GM23338 (cell line): ENCODE measurements around the gene NPNT. TPM values are rescaled to one million over a fixed set of nuclear protein-coding genes. Genes with fewer than 3 reads are reported as not detected.

Experiments used
- ATAC-seq: fragments of 200-7000 bp; cut with Tn5 transposase; 3 replicates; pipeline ENCODE4 v1.9.1; 2020
- DNase-seq: peaks from one replicate; pipeline ENCODE4 v3.0.0-alpha.2; 2015; ENCODE audit warnings: low spot score
- H2AFZ ChIP-seq: fragments of 200-600 bp; sonication (generic); 2 replicates; pipeline ENCODE4 v1.8.0; 2016; ENCODE audit warnings: antibody characterized with exemption, mild to moderate bottlenecking, moderate library complexity
- H3F3A ChIP-seq: fragments of 200-600 bp; sonication (generic); replicated peaks from 2 replicates; pipeline ENCODE4 v1.8.0; 2017; ENCODE audit warnings: antibody characterized with exemption, mixed run types, low read depth
- H3K27ac ChIP-seq: fragments of 200-600 bp; sonication (generic); 2 replicates; pipeline ENCODE4 v1.6.1; 2016; ENCODE audit warnings: low read depth
- H3K27me3 ChIP-seq: fragments of 200-600 bp; sonication (generic); 2 replicates; pipeline ENCODE4 v1.8.0; 2016; ENCODE audit warnings: mild to moderate bottlenecking, mixed run types, moderate library complexity; ENCODE audit not compliant: insufficient read depth
- H3K36me3 ChIP-seq: fragments of 200-600 bp; sonication (generic); 2 replicates; pipeline ENCODE4 v1.8.0; 2016; ENCODE audit warnings: mild to moderate bottlenecking; ENCODE audit not compliant: insufficient read depth
- H3K4me1 ChIP-seq: fragments of 200-600 bp; sonication (generic); 2 replicates; pipeline ENCODE4 v1.8.0; 2016; ENCODE audit warnings: mild to moderate bottlenecking, moderate library complexity; ENCODE audit not compliant: insufficient read depth
- H3K4me2 ChIP-seq: fragments of 200-600 bp; sonication (generic); 2 replicates; pipeline ENCODE4 v1.7.1; 2017; ENCODE audit warnings: mixed run types
- H3K4me3 ChIP-seq: fragments of 200-600 bp; sonication (generic); 2 replicates; pipeline ENCODE4 v1.6.1; 2016; ENCODE audit warnings: mixed run types
- H3K79me2 ChIP-seq: fragments of 200-600 bp; sonication (generic); replicated peaks from 2 replicates; pipeline ENCODE4 v1.8.0; 2017; ENCODE audit warnings: mild to moderate bottlenecking; ENCODE audit not compliant: insufficient read depth
- H3K9me2 ChIP-seq: fragments of 200-600 bp; sonication (generic); 2 replicates; pipeline ENCODE4 v1.8.0; 2017; ENCODE audit not compliant: insufficient read depth
- H4K20me1 ChIP-seq: fragments of 200-600 bp; sonication (generic); replicated peaks from 2 replicates; pipeline ENCODE4 v1.8.0; 2017; ENCODE audit warnings: mild to moderate bottlenecking; ENCODE audit not compliant: insufficient read depth
- H3K27ac Mint-ChIP-seq: 2 replicates; pipeline ENCODE4 v1.8.0; 2020; ENCODE audit warnings: inconsistent platforms, mild to moderate bottlenecking, moderate library complexity, mixed read lengths
- H3K27me3 Mint-ChIP-seq: 3 replicates; pipeline ENCODE4 v1.8.0; 2022; ENCODE audit warnings: low read depth, mild to moderate bottlenecking, moderate library complexity, mixed read lengths, inconsistent platforms; ENCODE audit not compliant: insufficient read depth, poor library complexity
- H3K36me3 Mint-ChIP-seq: 3 replicates; pipeline ENCODE4 v1.8.0; 2021; ENCODE audit warnings: low read depth, mild to moderate bottlenecking, inconsistent platforms, moderate library complexity, mixed read lengths
- H3K4me1 Mint-ChIP-seq: 3 replicates; pipeline ENCODE4 v1.8.0; 2020; ENCODE audit warnings: mild to moderate bottlenecking, inconsistent platforms, mixed read lengths
- H3K4me3 Mint-ChIP-seq: 3 replicates; pipeline ENCODE4 v1.8.0; 2021; ENCODE audit warnings: moderate library complexity, mild to moderate bottlenecking, inconsistent platforms, mixed read lengths
- H3K9me3 Mint-ChIP-seq: 3 replicates; pipeline ENCODE4 v1.8.0; 2020; ENCODE audit warnings: moderate library complexity, mild to moderate bottlenecking, inconsistent platforms, mixed read lengths
- CREB1 ChIP-seq: fragments of 250-450 bp; sonication (Bioruptor Pico); IDR thresholded peaks from 2 replicates; pipeline ENCODE4 v1.5.0; 2020; ENCODE audit warnings: low read depth, mild to moderate bottlenecking, moderate library complexity
- EZH2 ChIP-seq: fragments of 200-600 bp; sonication (generic); IDR thresholded peaks from one replicate; pipeline ENCODE4 v1.8.0; 2017; ENCODE audit warnings: antibody characterized with exemption, mild to moderate bottlenecking, low read depth; ENCODE audit not compliant: unreplicated experiment
- EZH2phosphoT487 ChIP-seq: fragments of 200-600 bp; sonication (generic); IDR thresholded peaks from one replicate; pipeline ENCODE4 v1.8.1; 2018; ENCODE audit warnings: antibody characterized with exemption; ENCODE audit not compliant: unreplicated experiment
- JUNB ChIP-seq: IDR thresholded peaks from one replicate; pipeline ENCODE4 v1.6.1; 2016; ENCODE audit warnings: antibody characterized with exemption; ENCODE audit not compliant: unreplicated experiment
- NANOG ChIP-seq: IDR thresholded peaks from 2 replicates; pipeline ENCODE4 v1.6.1; 2016; ENCODE audit warnings: antibody characterized with exemption, borderline replicate concordance
- POLR2AphosphoS5 ChIP-seq: IDR thresholded peaks from 2 replicates; pipeline ENCODE4 v1.6.1; 2016; ENCODE audit warnings: antibody characterized with exemption, low read depth
- STAT1 ChIP-seq: IDR thresholded peaks from one replicate; pipeline ENCODE4 v1.6.1; 2016; ENCODE audit warnings: antibody characterized with exemption; ENCODE audit not compliant: unreplicated experiment
- ZNF114 ChIP-seq: fragments of 250-450 bp; sonication (Bioruptor Pico); IDR thresholded peaks from 2 replicates; pipeline ENCODE4 v1.5.0; 2020; ENCODE audit warnings: mild to moderate bottlenecking, moderate library complexity
- ZNF331 ChIP-seq: fragments of 250-450 bp; sonication (Bioruptor Pico); IDR thresholded peaks from 2 replicates; pipeline ENCODE4 v1.5.0; 2020; ENCODE audit warnings: low read depth, mild to moderate bottlenecking, moderate library complexity
- polyA plus RNA-seq: library from polyadenylated mRNA; unstranded; fragments of >200 nt; fragmentation: Nextera tagmentation; extraction: Ambion mirVana; gene quantifications from 2 replicates; pipeline ENCODE4 v1.2.1, GENCODE V29; 2016
- total RNA-seq: library from RNA; depleted of rRNA; stranded (reverse); fragments of >200 nt; shearing (Covaris generic); gene quantifications from 2 replicates; pipeline ENCODE4 v1.2.3, GENCODE V29; 2014
- TF ChIP-seq, protein P1 (sequence below), 2 experiments: fragments of 200-600 bp in 1 of 2; sonication (generic) in 1 of 2; conservative IDR thresholded peaks; 2 replicates each; pipeline versions ENCODE4 v1.5.1 to v1.6.1; 2016 to 2017; ENCODE audit warnings: antibody characterized with exemption in 2 of 2, low read depth in 2 of 2, mild to moderate bottlenecking in 2 of 2, moderate library complexity in 1 of 2
- TF ChIP-seq, protein P2 (sequence below): fragments of 250-450 bp; sonication (Bioruptor Pico); IDR thresholded peaks from 2 replicates; pipeline ENCODE4 v1.5.0; 2020; ENCODE audit warnings: mild to moderate bottlenecking, moderate library complexity
- TF ChIP-seq, protein P3 (sequence below): IDR thresholded peaks from one replicate; pipeline ENCODE4 v1.6.1; 2018; ENCODE audit warnings: antibody characterized with exemption; ENCODE audit not compliant: unreplicated experiment
- TF ChIP-seq, protein P4 (sequence below): IDR thresholded peaks from 2 replicates; pipeline ENCODE4 v1.6.1; 2016; ENCODE audit warnings: antibody characterized with exemption

Gene NPNT
- total and polyA plus RNA-seq, 2 experiments from 2014 or later: 1.4 TPM

DNA sequence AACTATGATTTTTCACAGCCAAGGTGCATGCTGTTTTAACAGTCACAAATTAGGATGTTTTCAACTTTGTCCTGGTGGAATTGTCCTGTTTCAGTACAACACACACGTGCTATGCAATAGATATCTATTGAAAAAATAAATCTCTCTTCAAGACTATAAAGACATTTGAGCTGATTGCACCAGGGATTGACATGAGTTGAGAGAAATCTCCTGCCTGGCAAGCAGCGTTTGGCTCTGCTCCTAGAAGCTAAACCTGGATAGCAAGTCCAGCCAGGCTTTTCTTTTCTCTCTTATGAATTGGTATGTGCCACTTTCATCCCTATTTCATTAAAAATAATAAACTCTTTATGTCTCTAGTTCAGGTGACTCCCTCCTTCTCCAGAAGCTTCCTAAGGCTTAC is 16.6 kb upstream of the NPNT start:
- TF ChIP-seq EZH2phosphoT487 (no peak), ZNF331 (CRISPR knock-in tag) (no peak), POLR2AphosphoS5 (no peak), ZNF114 (CRISPR knock-in tag) (no peak), JUNB (no peak), CREB1 (no peak), EZH2 (no peak), STAT1 (no peak), NANOG (no peak)
- TF ChIP-seq, protein P1, sequence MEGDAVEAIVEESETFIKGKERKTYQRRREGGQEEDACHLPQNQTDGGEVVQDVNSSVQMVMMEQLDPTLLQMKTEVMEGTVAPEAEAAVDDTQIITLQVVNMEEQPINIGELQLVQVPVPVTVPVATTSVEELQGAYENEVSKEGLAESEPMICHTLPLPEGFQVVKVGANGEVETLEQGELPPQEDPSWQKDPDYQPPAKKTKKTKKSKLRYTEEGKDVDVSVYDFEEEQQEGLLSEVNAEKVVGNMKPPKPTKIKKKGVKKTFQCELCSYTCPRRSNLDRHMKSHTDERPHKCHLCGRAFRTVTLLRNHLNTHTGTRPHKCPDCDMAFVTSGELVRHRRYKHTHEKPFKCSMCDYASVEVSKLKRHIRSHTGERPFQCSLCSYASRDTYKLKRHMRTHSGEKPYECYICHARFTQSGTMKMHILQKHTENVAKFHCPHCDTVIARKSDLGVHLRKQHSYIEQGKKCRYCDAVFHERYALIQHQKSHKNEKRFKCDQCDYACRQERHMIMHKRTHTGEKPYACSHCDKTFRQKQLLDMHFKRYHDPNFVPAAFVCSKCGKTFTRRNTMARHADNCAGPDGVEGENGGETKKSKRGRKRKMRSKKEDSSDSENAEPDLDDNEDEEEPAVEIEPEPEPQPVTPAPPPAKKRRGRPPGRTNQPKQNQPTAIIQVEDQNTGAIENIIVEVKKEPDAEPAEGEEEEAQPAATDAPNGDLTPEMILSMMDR (conservative IDR thresholded peaks at IDR 0.05; ENCODE audit: low read depth in 2 of 2): no peak
- TF ChIP-seq, protein P2, sequence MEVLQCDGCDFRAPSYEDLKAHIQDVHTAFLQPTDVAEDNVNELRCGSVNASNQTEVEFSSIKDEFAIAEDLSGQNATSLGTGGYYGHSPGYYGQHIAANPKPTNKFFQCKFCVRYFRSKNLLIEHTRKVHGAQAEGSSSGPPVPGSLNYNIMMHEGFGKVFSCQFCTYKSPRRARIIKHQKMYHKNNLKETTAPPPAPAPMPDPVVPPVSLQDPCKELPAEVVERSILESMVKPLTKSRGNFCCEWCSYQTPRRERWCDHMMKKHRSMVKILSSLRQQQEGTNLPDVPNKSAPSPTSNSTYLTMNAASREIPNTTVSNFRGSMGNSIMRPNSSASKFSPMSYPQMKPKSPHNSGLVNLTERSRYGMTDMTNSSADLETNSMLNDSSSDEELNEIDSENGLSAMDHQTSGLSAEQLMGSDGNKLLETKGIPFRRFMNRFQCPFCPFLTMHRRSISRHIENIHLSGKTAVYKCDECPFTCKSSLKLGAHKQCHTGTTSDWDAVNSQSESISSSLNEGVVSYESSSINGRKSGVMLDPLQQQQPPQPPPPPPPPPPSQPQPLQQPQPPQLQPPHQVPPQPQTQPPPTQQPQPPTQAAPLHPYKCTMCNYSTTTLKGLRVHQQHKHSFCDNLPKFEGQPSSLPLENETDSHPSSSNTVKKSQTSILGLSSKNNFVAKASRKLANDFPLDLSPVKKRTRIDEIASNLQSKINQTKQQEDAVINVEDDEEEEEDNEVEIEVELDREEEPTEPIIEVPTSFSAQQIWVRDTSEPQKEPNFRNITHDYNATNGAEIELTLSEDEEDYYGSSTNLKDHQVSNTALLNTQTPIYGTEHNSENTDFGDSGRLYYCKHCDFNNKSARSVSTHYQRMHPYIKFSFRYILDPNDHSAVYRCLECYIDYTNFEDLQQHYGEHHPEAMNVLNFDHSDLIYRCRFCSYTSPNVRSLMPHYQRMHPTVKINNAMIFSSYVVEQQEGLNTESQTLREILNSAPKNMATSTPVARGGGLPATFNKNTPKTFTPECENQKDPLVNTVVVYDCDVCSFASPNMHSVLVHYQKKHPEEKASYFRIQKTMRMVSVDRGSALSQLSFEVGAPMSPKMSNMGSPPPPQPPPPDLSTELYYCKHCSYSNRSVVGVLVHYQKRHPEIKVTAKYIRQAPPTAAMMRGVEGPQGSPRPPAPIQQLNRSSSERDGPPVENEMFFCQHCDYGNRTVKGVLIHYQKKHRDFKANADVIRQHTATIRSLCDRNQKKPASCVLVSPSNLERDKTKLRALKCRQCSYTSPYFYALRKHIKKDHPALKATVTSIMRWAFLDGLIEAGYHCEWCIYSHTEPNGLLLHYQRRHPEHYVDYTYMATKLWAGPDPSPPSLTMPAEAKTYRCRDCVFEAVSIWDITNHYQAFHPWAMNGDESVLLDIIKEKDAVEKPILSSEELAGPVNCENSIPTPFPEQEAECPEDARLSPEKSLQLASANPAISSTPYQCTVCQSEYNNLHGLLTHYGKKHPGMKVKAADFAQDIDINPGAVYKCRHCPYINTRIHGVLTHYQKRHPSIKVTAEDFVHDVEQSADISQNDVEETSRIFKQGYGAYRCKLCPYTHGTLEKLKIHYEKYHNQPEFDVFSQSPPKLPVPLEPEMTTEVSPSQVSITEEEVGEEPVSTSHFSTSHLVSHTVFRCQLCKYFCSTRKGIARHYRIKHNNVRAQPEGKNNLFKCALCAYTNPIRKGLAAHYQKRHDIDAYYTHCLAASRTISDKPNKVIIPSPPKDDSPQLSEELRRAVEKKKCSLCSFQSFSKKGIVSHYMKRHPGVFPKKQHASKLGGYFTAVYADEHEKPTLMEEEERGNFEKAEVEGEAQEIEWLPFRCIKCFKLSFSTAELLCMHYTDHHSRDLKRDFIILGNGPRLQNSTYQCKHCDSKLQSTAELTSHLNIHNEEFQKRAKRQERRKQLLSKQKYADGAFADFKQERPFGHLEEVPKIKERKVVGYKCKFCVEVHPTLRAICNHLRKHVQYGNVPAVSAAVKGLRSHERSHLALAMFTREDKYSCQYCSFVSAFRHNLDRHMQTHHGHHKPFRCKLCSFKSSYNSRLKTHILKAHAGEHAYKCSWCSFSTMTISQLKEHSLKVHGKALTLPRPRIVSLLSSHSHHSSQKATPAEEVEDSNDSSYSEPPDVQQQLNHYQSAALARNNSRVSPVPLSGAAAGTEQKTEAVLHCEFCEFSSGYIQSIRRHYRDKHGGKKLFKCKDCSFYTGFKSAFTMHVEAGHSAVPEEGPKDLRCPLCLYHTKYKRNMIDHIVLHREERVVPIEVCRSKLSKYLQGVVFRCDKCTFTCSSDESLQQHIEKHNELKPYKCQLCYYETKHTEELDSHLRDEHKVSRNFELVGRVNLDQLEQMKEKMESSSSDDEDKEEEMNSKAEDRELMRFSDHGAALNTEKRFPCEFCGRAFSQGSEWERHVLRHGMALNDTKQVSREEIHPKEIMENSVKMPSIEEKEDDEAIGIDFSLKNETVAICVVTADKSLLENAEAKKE (CRISPR knock-in tag): no peak
- TF ChIP-seq, protein P3, sequence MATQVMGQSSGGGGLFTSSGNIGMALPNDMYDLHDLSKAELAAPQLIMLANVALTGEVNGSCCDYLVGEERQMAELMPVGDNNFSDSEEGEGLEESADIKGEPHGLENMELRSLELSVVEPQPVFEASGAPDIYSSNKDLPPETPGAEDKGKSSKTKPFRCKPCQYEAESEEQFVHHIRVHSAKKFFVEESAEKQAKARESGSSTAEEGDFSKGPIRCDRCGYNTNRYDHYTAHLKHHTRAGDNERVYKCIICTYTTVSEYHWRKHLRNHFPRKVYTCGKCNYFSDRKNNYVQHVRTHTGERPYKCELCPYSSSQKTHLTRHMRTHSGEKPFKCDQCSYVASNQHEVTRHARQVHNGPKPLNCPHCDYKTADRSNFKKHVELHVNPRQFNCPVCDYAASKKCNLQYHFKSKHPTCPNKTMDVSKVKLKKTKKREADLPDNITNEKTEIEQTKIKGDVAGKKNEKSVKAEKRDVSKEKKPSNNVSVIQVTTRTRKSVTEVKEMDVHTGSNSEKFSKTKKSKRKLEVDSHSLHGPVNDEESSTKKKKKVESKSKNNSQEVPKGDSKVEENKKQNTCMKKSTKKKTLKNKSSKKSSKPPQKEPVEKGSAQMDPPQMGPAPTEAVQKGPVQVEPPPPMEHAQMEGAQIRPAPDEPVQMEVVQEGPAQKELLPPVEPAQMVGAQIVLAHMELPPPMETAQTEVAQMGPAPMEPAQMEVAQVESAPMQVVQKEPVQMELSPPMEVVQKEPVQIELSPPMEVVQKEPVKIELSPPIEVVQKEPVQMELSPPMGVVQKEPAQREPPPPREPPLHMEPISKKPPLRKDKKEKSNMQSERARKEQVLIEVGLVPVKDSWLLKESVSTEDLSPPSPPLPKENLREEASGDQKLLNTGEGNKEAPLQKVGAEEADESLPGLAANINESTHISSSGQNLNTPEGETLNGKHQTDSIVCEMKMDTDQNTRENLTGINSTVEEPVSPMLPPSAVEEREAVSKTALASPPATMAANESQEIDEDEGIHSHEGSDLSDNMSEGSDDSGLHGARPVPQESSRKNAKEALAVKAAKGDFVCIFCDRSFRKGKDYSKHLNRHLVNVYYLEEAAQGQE: no peak
- TF ChIP-seq, protein P4, sequence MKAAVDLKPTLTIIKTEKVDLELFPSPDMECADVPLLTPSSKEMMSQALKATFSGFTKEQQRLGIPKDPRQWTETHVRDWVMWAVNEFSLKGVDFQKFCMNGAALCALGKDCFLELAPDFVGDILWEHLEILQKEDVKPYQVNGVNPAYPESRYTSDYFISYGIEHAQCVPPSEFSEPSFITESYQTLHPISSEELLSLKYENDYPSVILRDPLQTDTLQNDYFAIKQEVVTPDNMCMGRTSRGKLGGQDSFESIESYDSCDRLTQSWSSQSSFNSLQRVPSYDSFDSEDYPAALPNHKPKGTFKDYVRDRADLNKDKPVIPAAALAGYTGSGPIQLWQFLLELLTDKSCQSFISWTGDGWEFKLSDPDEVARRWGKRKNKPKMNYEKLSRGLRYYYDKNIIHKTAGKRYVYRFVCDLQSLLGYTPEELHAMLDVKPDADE: no peak
- no peak overlapping the region for H3K27ac Mint-ChIP-seq
- ATAC-seq (no peak), DNase-seq (no peak)
- Histone ChIP-seq H3K4me3 (no peak overlapping the region), H3F3A (no peaks in the 10 kb centered on the region), H3K9me2 (no peaks in the 10 kb centered on the region), H3K79me2 (no peaks in the 10 kb centered on the region), H3K4me1 (no peaks in the 10 kb centered on the region), H3K36me3 (no peaks in the 10 kb centered on the region), H2AFZ (no peak overlapping the region), H3K27ac (no peak overlapping the region), H3K4me2 (no peak overlapping the region), H3K27me3 (no peaks in the 10 kb centered on the region), H4K20me1 (no peaks in the 10 kb centered on the region)
- H3K27me3 Mint-ChIP-seq: peaks cover 2% of the 10 kb centered on the region
- H3K4me1 Mint-ChIP-seq: no peaks in the 10 kb centered on the region
- H3K4me3 Mint-ChIP-seq: no peak overlapping the region
- H3K36me3 Mint-ChIP-seq: peaks cover 8% of the 10 kb centered on the region; the same call in 1 of the 3 replicates
- H3K9me3 Mint-ChIP-seq: peaks cover 10% of the 10 kb centered on the region
